GM12864 (cell line): Measurements from ENCODE around the gene ULK4.

Source experiments
- DNase-seq: peaks from one replicate; pipeline ENCODE4 v3.0.0-alpha.2; 2011; ENCODE audit warnings: low read depth
- H3K4me3 ChIP-seq: 2 replicates; pipeline ENCODE4 v1.5.1; 2011; ENCODE audit warnings: mild to moderate bottlenecking, low read depth, low read length, control low read depth
- TF ChIP-seq, protein P1 (sequence below): IDR thresholded peaks from 2 replicates; pipeline ENCODE4 v1.5.1; 2011; ENCODE audit warnings: low read depth, mild to moderate bottlenecking, moderate library complexity, low read length, control low read depth, inconsistent platforms; ENCODE audit errors: missing control alignments

ULK4 gene

DNA sequence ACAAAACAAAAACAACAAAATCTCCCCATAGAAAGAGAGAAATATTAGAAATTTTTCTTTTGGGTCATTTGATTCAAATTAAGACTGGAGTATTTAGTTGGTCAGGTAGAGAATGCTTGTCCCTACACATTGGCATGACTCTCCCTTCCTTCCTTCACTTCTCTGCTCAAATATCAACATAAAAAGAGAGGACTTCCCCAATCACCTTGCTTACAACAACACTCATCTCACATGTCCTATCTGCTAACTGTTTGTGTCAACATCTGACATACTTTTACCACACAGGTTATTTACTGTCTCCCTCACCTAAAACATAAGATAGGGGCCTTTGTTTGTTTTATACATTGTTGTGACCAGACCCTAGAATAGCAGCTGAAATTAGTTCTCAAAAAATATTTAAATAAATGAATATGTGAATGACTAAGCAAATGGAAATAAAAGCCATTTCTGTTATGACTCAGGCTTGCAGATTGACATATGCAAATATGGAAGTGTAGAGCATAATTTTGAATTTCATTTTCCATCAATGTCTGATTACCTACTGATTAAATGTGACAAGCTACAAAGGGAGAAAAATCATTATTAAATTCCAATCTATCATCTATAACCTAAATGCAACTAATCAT lies 457.8 kb downstream of the ULK4 start:
- H3K4me3 ChIP-seq: no peak overlapping the region
- TF ChIP-seq, protein P1, sequence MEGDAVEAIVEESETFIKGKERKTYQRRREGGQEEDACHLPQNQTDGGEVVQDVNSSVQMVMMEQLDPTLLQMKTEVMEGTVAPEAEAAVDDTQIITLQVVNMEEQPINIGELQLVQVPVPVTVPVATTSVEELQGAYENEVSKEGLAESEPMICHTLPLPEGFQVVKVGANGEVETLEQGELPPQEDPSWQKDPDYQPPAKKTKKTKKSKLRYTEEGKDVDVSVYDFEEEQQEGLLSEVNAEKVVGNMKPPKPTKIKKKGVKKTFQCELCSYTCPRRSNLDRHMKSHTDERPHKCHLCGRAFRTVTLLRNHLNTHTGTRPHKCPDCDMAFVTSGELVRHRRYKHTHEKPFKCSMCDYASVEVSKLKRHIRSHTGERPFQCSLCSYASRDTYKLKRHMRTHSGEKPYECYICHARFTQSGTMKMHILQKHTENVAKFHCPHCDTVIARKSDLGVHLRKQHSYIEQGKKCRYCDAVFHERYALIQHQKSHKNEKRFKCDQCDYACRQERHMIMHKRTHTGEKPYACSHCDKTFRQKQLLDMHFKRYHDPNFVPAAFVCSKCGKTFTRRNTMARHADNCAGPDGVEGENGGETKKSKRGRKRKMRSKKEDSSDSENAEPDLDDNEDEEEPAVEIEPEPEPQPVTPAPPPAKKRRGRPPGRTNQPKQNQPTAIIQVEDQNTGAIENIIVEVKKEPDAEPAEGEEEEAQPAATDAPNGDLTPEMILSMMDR: no peak
- no peak for DNase-seq

DNA sequence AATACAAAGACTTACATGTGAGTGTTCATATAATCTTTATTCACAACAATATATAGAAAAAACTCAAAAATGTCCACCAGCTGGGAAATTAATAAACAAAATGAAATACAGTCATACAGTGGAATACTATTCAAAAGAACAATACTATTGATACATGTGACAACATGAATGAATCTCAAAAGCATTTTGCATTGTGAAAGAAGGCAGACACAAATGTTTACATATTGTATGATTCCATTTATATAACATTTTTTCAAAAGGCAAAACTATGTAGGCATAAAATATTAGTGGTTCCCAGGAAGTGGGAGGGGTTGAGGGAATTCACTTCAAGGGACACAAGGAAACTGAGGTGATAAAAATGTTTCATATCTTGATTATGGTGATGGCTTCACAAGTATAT lies 459.4 kb downstream of the ULK4 start:
- TF ChIP-seq, protein P1: no peak
- DNase-seq: no peak
- H3K4me3 ChIP-seq: no peak overlapping the region

DNA sequence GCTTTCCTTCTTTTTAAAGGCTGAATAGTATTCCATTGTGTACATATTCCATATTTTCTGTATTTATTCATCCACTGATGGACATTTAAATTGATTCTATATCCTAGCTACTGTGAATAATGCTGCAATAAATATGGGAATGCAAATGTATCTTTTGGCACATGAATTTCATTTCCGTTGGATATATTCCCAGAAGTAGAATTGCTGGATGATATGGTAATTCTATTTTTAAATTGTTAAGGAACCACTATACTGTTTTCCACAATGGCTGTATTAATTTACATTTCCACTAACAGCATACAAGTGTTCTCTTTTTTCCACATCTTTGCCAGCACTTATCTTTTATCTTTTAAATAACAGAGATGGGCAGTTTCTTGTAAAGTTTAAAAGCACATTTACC lies 459.9 kb downstream of the ULK4 start:
- H3K4me3 ChIP-seq: no peak overlapping the region
- TF ChIP-seq, protein P1: no peak
- DNase-seq: no peak

DNA sequence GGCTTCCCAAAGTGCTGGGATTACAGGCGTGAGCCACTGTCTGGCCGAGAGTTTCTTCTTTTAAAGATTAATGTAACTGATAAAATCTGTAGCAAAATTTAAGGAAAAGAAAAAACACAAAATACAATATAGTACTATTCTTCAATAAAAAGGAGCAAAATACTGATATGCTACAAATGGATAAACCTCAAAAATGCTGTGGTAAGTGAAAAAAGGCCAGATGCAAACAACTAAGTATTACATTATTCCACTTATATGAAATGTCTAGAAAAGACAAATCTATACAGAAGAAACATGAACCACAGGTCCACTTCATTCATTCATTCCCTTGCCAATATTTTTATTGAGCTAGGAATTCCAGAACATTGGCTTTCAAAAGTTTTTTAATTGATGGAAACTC lies 463.1 kb downstream of the ULK4 start:
- DNase-seq: no peak

DNA sequence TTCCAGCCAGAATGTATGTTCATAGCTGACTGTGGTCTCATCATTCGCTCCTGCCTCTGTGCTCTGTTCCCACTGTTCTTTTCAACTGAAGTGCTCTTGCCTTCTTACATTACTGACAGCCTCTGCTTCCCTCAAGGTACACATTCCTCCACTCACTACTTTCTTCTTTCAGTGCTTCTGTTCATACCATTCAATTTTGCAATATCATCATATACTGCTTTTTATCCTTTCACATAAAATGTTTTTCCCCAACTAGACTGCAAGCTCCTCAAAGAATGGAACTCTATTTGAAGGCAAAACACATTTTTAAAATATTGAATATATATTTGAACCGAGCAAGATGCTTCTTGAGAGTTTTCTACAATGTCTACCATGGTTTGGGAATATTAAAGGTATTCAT lies 471.5 kb downstream of the ULK4 start:
- no peak overlapping the region for H3K4me3 ChIP-seq
- no peak for DNase-seq
- TF ChIP-seq, protein P1: no peak

More for the DNA sequence above, 463.1 kb downstream of the ULK4 start:
- TF ChIP-seq, protein P1: no peak
- H3K4me3 ChIP-seq: no peak overlapping the region

DNA sequence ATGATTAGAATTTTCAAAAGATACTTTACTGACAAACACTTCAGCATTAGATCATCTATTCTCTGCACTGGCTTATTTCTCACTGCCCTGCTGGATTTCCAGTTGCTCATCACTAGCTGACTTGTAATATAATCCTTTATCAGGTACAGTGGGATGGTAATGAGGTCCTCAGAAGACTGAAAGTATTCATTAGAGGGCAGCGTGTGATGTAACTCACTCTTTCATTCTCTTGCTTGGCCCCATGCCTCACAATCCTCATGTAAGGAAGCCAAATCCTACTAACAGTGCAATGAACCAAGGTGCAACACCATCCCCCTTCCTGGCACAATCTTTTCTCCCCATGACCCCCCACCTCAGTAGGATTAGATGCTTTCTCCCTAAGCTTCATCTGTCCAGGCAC lies 472.7 kb downstream of the ULK4 start:
- no peak for DNase-seq
- no peak overlapping the region for H3K4me3 ChIP-seq
- TF ChIP-seq, protein P1: no peak

DNA sequence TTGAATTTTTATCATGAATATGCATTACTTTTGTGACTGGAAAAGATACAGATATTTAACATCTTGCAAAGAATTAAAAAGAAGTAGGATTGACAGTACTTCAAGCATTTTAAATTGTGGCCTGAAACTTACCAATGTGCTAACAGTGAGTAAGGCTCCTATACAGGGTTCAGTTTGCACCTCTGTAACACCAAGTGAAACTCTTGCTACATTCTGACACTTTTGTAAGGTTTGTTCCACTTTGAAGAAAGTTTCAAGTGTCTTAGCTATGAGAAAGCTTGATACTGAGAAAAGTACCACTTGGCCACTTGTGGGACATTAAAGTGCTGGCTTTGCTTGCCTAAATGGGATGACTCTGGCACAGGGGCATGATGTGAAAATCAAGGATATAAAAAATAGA lies 473.4 kb downstream of the ULK4 start:
- no peak for DNase-seq
- TF ChIP-seq, protein P1: no peak
- no peak overlapping the region for H3K4me3 ChIP-seq
